Stimulated activated CD4-positive, alpha-beta T cell treated with anti-CD3 and anti-CD28 coated beads, Interleukin-1b, Interleukin-23, amount 100 ng/mL, for 1 hour (primary cell): ENCODE results near the gene FBRSL1.

Source experiments
- DNase-seq, 2 donors: peaks; one replicate each; pipeline ENCODE4 v3.0.0-alpha.2; 2020; ENCODE audit warnings: low read depth in 2 of 2

Gene FBRSL1

GRCh38 chr12:132497514-132498405 is 7.8 kb downstream of the FBRSL1 start:
- DNase-seq = no peak

DNA sequence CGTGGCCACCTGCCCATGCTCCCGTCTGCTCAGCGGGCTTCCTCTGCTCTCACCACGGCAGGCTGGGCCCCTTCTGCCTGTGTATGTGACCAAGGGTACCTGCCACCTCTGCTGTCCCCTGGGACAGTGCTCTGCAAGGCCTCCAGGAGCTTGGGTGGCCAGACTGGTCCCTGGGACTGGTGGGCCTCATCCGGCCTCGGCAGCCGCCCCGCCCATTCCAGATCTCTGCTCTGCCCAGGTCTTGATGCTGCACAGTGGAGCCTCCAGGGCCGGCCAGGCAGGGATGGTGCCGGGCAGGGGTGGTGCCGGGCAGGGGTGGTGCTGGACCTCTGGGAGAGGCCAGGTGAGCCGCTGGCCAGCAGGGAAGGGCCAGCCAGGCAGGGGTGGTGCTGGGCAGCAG is 9.0 kb downstream of the FBRSL1 start:
- no peak for DNase-seq

DNA sequence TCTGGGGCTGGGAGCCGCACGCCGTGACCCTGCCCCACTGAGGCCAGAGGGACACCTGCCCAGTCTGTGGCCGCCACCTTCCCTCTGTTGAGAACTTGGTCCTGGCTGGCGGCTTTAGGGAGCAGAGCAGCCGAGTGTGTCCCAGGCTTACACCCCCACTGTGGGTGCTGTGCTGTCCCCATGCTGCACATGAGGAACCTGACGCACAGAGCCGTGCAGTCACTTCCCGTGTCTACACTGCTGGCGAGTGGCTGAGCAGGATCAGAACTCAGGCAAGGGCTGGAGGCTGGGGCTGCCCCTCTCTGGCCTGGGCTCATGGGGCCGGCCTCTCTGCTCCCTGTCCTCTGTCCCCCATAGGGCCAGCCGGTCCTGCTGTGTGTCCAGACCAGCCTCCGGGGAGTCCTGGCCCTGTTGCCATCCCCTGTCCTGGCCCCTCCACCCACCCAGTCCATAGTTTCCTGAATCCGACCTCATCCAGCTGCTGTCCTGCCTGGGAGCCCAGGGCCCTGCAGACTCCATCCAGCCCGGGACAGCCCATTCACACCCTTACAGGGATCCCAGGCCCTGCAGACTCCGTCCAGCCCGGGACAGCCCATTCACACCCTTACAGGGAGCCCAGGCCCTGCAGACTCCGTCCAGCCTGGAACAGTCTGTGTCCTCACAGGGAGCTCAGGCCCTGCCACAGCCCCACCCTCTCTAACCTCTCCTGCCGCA is 10.3 kb downstream of the FBRSL1 start:
- no peak for DNase-seq

DNA sequence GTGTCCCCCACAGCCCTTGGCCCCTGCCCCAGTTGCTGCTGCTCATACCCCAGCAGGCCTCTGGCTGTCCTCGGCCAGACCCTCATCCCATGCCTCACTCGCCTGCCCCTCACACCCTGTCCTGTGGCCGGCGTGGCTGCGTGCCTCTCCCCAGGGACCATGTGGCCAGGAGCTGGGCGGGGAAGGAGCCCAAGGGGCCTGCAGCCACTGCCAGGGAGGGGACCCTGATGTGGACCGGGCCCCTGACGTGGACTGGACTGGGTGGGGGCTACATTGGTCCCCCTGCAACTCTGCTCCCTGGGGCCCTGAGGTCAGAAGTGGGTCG is 10.9 kb downstream of the FBRSL1 start:
- no peak for DNase-seq

GRCh38 chr12:132501204-132501940 is 11.4 kb downstream of the FBRSL1 start:
- DNase-seq = no peak

- DNase-seq = no peak
Observed at GRCh38 chr12:132502149-132502881, 12.4 kb downstream of the FBRSL1 start.

DNA sequence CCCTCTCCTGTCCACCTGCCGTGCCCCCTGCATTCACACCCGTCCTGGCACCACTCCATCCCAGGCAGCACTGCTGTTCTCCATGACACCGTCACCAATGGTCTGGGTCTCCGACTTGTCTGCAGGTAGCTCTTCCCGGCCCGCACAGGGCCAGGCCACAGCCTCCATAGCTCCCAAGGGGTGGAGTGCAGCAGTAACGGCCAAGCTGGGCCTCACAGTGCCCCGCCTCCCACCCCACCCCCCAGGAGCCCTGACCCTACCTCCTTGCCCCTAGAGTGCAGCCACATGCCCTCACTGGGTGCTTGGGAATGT is 12.9 kb downstream of the FBRSL1 start:
- no peak for DNase-seq

DNA sequence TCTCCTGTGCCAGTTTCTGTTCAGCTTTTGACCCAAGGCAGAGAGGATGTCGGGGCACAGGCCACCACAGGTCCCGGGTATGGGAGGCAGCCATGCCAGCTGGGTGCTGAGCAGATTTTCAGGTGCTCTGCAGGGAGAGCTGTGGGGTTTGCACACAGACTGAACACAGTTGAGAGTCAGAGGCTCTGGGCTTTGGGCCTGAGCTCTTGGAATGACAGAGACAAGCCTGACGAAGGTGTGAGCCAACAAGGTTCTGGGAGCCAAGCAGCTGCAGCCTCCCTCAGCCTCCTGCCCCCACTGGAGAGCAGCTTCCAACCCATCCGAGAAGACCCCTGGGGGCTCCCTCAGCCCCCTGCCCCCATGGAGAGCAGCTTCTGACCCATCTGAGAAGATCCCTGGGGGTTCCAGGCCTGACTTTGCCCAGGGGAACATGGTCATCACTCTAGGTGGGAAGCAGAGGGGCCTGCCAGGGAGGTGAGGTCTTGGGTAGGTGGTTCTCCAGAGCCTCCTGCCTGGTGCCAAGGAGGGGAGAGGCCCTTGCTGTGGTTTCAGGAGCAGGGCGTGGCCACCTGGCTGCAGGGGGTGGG is 13.8 kb downstream of the FBRSL1 start:
- DNase-seq = no peak

DNA sequence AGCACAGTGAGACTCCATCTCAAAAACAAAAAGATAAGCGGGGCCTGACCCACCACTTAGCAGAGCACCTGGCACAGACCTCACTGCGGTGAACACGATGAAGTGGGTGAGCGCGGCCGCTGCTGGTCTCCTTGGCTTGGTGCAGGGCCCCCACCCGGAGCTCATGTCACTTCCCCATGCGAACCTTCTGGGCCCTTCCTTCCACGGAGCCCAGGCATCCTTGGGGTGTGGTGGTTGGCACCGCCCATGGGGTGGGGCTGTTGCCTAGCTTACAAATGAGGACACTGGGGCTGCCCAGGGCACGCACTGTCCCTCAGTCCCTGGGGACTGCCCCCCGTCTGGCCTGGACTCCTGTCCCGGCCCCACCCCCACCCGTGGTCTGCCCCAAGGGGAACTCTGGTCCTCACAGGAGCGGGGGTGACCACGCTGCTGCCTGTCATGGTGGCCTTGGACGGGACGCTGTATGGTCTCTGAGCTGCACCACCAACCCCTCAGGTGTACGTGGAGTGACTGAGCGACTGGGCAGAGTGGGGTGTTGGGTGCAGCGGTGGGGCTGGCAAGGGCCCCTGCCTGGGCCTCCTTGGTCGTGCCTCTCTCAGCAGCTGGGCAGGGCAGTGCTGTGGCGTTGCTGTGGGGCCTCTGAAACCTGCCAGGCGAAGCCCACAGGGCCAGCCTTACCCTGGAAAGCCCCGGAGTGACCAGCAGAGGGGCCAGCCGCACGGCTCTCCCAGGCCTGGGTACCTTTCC is 15.3 kb downstream of the FBRSL1 start:
- DNase-seq = no peak

DNA sequence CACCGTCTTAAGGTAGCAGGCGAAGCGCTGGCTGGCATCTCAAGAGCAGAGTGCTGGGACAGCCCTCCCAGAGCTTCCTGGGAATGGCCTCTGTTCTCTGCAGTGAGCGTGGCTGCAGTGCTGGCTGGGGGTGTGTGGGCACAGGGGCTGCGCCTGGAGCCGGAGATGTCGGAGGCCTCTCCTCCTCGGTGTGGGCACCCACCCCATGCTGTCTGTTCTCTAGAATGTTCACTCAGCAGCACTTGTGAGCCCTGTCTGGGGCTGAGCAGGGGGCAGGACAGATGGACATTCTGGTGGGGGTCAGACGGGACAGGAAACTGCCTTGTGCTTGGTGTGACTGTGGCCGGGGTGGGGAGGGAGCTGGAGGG is 15.9 kb downstream of the FBRSL1 start:
- DNase-seq = no peak

DNA sequence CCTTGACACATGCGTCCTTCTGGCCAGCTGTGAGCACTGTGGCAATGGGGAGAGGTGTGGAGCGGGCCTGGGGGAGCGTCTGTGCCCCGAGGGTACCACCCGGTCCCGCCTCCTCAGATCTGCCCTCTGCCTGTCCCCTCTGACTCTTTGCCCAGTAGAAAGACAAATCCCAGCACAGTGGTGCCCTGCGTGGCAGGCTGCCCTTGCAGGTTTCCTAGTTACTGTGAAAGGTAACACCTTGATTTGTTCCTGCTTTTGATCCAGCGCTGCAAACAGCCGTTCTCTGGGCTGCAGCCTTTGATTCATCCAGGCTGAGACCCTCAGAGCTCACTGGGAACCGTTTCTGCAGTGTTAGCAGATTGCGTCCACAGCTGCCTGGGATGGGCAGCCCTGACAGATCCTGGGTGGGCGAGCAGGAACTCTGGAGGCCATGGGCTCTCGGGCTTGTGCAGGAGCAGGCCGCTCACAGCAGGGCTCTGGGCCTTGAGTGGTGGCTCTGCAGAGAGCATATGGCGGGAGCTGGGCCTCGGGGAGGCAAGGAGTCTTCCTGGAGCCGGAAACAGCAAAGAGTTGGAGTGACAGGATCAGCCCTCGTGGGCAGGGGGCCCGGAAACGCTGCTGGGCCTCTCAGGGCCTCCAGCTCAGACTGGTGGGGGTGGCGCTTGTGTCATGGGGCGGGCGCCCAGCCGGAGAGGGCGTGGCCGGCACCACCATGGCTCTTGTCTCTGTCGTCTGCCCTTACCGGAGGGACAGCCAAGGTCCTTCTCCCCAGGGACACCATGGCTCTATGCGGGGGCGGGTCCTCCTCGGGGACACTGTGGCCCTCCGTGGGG is 16.6 kb downstream of the FBRSL1 start:
- peak in 1 of 2 donors; percentile 45 for DNase-seq

GRCh38 chr12:132507161-132507538 is 17.2 kb downstream of the FBRSL1 start:
- DNase-seq = no peak

GRCh38 chr12:132507656-132508490 is 17.9 kb downstream of the FBRSL1 start:
- no peak for DNase-seq

DNA sequence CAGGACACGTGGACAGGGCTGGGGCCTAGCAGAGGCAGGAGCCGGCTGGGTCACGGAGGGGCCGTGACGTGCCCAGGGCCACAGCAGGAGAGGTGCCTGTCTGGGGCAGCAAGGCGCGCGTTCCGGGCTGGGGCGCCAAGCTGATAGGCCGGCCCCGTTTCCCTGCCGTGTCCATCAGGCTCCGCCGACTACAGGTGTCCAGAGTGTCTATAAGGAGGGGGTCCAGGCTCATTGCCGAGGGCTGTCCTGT is 18.5 kb downstream of the FBRSL1 start:
- DNase-seq = no peak

GRCh38 chr12:132508860-132509732 is 19.1 kb downstream of the FBRSL1 start:
- DNase-seq = no peak

- no peak for DNase-seq
Observed at GRCh38 chr12:132510111-132510724, 20.3 kb downstream of the FBRSL1 start.

DNA sequence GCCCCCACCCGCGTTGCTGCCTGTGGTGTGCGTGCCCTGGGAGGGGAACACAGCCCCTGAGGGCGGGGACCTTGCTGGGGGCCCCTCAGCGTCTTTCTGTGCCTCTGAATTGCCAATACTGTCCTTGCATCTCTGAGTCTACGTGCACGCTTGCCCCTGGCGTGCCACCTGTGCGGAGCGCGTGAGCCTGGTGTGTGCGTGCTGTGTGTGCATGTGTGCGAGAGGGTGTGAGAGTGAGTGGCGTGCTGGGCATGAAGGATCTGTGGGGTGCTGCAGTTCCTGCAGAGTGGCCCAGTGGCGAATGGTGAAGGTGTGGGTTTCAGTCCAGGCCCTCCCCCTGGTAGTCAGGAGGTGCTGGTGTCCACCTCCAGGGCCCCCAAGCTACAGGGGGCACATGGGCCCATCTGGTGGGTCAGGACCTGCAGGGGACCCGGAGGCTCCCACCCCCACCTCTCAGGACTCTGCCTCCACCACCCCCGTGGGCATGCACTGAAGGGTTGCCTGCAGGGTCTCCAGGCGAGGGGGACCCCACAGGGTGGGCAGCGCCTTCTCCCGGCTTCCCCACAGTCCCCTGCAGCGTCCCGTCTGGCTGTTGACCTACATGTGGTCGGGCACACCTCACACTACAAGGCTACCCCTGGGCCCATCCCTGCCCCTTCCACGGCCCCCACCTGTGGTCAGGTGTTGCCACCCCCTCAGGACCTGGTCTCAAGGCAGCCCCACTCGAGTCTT is 21.0 kb downstream of the FBRSL1 start:
- DNase-seq = no peak
